CD1c-positive myeloid dendritic cell (primary cell): ENCODE data around the gene FUNDC2.
"Not testable (repeated sequence)": the region's sequence is repeated elsewhere in the genome, so short reads cannot be mapped to it uniquely, and the experiment has no call there.

Experiments
- DNase-seq: peaks from one replicate; pipeline ENCODE4 v3.0.0-alpha.2; 2016; ENCODE audit errors: extremely low spot score

Gene FUNDC2, protein sequence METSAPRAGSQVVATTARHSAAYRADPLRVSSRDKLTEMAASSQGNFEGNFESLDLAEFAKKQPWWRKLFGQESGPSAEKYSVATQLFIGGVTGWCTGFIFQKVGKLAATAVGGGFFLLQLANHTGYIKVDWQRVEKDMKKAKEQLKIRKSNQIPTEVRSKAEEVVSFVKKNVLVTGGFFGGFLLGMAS

DNA sequence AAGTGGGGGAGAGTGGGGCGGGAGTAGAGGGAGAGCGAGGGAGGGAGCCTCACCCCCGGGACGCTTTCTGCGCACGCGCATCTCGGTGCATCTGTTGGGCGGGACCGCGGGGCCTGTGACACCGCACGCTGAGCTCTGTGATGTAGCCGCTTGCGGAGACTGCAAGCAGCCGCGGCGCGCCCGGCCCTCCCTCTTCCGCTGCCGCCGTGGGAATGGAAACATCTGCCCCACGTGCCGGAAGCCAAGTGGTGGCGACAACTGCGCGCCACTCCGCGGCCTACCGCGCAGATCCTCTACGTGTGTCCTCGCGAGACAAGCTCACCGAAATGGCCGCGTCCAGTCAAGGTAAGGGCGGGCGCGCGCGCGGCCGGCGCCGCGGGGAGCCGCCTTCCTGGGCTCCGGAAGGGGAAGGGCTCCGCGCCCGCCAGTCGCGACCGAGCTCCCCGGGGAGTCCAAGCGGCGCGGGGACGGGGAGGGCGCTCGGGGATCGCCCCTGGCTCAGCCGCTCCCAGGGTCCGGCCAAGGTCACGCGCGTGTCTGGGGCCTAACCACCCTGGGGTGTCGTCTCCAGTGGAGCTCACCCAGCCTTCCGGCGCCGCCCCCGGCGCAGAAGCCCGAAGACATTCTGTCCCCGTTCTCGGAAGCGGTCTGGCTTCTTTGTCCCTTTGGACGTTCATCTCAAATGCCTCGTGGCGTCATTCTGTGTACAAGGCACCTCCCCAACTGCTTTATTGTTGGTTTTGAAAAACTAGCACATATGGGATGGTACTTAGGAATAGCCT, at the start of gene FUNDC2:
Gene FUNDC2 (plus strand): TSS at position 118 of the 782 bp plus-strand sequence. CDS start 95 bp downstream, at position 213.
- peak; percentile 95 for DNase-seq

- DNase-seq: peak; percentile 35
Measured at GRCh38 chrX:154979629-154980028, 47.0 kb upstream of the FUNDC2 start.

DNA sequence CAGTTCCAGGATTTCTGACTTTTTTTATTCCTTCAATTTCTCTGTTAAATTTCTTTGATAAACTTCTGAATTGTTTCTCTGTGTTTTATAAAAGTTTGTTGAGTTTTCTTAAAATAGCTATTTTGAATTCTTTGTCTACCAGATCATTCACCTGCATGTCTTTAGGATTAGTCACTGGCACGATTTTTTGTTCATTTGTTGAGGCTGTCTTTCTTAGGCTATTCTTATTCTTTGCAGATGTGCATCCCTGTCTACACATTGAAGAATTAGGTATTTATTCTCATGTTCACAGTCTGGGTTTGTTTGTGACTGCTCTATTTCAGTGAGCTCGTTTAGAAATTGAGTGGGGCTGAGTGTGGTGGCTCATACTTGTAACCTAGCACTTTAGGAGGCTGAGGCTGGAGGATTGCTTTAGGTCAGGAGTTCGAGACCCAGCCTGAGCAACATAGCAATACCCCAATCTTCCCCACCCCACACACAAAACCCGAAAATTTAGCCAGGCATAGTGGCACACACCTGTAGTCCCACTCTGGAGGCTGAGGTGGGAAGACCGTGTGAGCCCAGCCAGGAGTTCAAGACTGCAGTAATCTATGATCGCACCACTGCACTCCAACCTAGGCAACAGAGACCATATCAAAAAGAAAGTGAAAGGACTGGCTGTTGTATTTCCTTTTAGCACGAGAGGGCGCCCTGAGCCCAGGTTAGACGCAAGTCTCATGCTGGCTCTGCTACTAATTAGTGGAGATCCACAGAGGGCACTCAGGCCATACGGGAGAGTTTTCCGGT, 46.1 kb upstream of the FUNDC2 start:
- DNase-seq: peak; percentile 76

DNA sequence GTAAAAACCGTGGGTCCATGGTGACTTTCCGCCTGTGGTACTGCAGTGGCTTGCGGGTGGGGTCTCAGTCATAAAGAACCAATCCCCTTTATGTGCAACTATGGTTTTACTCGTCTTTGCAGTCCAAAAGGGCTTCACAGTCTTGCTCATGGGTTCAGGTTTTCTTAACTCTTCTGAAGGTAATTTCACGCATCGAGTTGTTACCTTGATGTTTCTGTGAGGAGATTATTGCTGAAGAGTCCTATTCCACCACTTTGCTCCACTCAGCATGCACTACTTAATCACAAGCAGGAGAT, 45.6 kb upstream of the FUNDC2 start:
- no peak for DNase-seq

DNA sequence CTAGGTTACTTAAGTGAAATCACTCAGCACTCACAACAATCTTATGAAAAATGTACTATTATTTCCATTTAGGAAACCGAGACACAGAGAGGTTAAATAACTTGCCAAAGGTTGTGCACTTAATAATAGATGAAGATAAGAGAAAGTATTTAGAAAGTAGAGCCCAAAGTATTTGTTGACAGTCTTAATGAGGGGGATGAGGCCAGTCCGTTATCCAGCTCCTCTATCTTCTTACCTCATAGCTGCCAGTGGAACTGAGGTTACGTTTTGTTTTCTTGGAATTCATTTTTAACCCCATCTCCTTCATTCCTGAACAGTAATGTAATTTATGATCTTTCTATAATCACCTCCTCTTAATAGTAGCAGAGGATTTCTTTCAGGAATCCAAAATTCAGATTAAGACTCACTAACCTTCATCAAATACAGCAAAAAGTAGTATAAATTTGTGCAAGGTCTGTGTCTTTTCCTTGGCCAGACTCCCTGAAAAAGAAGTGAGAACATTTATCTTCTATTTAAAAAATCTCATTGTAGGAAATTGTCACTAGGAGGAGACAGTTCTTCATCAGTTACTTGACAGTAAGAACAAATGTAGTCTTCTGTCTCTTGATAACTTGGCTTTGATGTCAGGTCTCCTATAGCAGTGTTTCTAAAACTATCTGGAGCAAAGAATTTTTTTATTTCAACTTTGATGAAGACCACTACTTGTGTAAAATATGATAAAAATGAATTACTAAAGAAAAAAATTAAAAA, 39.6 kb upstream of the FUNDC2 start:
- no peak for DNase-seq

DNA sequence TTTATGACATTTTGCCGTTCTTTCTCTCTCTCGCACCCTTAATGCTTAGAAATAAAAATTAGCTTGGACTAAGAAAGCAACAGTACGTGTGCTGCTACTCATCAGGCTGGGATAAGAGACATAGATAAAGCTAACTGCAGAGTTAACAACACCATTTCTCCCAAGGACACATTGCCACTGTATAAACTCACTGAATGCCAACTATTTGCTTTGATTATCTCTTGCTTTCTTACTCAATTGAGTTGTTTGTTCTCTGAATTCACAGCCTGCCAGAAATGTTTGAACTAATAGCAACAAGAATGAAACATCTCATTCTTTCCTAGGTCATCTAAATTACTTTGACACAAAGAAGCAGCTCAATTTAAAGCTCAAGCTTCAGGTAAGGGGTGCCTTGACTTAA, 38.7 kb upstream of the FUNDC2 start:
- no peak for DNase-seq

- DNase-seq: no peak
Measured at GRCh38 chrX:154988719-154989118, 37.9 kb upstream of the FUNDC2 start.

DNA sequence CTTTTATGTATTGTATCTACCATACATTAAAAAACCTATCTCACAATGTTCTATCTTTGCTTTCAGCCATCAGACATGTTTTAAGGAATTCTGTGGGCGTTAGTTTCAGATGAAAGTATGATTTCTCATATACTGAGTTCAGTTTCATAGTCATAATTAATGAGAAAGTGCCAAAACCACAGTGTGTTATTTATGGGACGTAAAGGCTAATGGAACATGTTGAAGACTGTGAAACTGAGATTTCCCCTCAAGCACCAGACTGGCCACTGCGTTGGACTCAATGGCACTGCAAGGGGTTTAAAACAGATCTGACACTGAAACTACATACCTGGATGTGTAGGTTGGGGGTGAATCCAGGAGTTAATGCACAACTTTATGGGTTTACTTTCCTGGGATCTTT, 36.1 kb upstream of the FUNDC2 start:
- no peak for DNase-seq

- no peak for DNase-seq
Measured at GRCh38 chrX:154991039-154991438, 35.6 kb upstream of the FUNDC2 start.

DNA sequence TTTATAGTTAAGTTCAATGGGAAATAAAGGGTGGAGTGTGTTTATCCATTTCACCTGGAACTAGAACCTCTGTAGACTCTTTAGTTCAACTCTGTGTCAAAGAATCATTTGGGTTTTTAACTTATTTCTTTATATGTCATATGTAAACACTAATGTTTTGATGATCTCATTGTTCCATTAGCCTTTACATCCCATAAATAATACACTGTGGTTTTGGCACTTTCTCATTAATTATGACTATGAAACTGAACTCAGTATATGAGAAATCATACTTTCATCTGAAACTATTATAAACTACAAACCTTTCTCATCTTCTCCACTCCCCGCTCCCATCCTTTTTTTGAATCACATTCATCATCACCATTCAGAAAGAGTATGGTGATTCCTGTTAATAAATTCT, 35.2 kb upstream of the FUNDC2 start:
- no peak for DNase-seq

DNA sequence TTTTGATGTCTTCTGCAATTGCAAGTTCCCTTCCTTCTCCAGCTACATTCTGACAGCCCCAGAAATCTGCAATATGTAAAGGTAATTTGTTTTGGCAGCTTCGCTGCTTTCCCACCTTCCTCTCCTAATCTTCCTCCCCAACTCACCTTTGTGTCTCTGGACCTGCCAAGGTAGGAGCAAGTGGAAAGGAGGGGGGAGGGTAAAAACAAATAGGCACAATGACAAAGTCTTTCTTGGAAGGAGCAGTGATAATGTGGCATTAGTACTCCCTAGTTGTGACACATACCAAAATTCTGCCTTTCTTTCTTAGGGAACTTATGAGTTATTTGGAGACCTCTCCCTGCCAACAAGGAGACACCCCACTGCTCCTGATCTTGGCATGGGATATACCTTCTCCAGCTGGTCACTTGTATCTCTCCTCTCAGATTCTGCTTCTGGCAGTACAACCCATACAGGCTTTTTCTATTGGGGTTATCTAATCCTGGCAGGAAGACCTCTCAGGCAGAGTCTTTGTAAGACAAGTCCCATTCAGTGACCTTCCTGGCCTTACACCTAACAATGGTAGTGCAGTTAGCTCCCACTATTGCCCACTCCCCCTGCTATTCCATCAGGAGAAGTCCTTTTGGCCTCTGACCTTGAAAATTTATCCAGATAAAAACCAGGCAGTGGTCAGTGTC, 28.3 kb upstream of the FUNDC2 start:
- no peak for DNase-seq

DNA sequence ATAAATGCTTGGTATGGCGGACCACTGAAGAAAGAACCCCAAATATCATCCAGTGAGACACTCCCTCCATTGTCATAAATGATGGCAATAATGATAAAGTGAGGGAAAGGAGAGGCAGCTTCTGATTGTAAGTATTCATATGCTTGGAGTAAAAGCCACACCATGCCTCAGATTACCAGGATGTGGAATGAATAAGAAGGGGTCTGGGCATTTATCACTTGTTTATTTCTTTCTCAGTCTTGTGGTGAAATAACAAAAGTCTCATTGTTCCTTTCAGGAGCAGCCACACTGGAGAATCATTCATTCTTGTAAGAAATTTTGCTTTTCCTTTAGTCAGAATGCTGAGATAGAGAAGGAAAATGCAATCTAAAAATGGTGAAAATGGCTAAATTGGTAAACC, 25.8 kb upstream of the FUNDC2 start:
- no peak for DNase-seq

DNA sequence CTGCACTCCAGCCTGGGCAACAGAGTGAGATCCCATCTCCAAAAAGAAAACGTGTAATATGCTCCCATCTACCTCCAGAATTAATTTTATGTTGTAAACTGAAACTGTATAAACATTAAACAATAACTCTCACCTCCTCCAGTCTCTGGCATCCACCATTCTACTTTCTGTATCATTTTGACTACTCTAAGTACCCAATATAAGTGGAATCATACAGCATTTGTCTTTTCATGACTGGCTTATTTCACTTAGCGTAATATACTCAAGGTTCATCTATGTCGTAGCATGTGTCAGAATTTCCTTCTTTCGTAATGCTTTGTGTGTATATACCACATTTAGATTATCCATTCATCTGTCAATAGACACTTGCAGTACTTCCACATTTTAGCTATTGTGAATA, 24.8 kb upstream of the FUNDC2 start:
- DNase-seq: no peak

- no peak for DNase-seq
Measured at GRCh38 chrX:155005190-155005589, 21.5 kb upstream of the FUNDC2 start.

DNA sequence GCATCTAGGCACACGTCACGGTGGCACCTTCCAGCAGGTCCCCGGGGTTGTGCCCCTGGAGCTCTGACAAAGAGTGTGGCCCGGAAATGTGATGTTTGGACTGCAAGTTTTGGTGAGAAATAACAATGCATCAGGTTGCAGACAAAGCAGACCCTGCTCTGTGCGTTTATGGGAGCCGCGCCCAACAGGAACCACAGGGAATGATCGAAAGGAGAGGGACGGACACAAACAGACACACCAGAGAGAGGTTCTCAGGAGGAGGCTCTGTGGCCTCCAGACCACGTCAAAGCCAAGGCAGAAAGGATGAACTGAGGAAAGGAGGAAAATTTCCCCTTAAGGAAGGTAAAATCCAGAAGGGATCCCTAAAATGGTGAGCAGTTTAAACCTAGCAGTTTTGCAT, 20.3 kb upstream of the FUNDC2 start:
- DNase-seq: not testable (repeated sequence)

DNA sequence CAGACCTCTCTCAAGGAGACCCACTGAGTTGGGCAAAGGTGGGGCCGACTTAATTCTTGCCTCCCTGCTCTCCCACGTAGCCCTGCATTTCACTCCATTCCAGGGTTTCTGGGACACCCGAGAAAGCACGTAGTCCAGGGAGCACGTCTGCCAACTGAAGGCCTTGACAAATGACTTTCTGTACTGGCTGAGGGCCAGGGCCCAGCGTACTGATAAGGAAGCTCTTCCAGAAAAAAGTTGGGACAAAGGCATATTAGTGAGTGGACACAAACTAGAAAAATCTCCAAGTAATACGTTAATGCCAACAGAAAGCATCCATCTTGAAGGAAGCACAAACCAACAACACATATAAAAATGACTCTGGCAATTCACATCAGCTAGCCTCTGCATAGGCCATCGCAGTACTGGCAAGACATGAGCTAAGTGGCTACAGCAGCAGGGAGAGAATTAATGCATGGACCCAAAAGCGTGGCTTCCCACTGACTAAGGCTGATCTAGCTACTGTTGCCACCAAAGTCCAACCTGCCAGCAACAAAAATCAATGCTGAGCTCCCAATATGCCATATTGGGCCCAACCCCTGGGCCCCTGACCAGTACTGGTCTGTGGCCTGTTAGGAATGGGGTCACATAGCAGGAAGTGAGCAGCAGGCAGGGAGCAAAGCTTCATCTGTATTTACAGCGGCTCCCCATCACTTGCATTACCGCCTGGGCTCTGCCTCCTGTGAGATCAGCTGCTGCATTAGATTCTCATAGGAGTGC, 19.6 kb upstream of the FUNDC2 start:
- not testable (repeated sequence) for DNase-seq

GRCh38 chrX:155008578-155008977, 18.1 kb upstream of the FUNDC2 start:
- not testable (repeated sequence) for DNase-seq

DNA sequence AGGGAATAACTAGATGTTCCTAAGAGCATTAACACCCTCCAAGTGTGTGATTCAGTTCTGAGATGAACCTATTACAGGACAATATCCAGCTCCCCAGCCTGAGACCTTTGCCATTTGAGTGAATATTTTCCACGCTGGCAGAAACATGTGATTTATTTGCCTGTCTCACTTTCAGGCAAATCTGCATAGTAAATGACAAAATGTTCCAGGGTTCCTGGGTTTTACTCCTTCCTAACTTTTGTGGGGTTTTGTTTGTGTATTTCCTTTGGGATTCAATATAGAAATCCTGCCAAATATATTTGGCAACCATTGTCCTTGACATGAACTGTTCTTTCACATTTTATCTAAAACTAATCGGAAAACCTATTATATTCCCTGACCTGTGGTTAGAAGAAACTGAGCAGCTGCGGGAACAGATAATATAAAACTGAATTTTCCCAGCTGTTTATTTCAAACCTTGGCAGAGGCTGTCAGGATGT, 16.6 kb upstream of the FUNDC2 start:
- DNase-seq: no peak

GRCh38 chrX:155020591-155020990, 6.1 kb upstream of the FUNDC2 start:
- DNase-seq: no peak

DNA sequence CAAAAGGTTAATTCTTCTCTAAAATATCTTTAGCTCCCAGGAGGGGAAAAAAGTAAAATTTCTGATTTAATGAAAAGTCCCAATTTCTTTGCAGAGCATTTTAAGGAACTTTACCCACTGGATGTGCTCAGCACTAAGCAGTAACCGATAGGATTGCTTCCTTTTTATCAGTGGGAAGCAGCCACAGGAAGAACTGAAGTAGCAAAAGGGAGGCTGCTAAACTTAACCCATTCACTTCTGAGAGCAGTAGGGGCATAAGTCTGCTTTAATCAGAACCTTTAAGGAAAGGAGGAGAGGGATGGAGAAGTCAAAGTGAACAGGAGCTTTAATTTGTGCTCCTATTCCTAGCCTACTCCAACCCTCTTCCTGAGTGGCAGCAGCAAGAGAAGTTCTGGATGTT, 4.1 kb upstream of the FUNDC2 start, which contains the start of gene F8:
Gene F8 (minus strand): TSS at position 139 of the 400 bp plus-strand sequence. CDS start 171 bp downstream, outside the sequence.
- DNase-seq: peak; percentile 16
